ENCODE measurements around the gene SEMA3F.

Gene SEMA3F

DNA sequence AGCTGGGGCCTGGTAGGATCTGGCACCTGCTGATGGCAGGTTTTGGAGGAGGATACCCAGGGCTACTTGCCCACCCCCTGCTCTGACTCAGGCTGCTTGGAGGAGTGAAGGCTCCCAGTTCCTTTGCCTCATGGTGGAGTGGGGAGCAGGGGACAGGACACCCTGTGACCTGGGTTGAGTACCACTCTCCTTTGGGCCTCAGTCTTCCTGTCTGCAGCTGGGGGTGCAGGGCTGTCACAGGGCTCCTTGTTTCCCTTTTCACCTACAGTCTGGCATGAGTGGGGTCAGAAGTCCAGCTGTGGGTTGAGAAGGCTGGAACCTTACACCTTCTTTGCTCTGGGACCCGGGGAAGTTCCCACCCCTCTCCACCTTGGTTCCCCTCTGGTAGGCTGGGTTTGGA is 14.7 kb downstream of the SEMA3F start:
- no peak for DNase-seq

DNA sequence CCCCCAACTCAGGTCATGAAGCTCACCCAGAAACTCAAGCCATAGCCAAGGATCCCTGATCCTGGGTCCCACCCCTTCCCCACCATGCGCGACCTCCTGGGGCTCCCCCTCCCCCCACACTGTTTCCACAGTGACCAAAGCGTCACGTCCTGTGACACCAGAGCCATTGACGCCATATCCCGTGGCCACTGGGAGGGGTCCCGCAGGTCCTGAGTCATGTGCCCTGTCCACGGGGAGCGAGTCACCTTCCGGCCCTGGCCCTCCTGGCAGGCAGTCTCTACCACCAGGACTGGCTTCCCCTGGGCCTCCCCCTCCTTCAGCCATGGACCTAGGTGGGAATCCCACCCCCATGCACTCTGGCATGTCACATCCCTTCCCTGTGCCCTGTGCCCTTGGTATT is 15.6 kb downstream of the SEMA3F start:
- no peak for DNase-seq

DNA sequence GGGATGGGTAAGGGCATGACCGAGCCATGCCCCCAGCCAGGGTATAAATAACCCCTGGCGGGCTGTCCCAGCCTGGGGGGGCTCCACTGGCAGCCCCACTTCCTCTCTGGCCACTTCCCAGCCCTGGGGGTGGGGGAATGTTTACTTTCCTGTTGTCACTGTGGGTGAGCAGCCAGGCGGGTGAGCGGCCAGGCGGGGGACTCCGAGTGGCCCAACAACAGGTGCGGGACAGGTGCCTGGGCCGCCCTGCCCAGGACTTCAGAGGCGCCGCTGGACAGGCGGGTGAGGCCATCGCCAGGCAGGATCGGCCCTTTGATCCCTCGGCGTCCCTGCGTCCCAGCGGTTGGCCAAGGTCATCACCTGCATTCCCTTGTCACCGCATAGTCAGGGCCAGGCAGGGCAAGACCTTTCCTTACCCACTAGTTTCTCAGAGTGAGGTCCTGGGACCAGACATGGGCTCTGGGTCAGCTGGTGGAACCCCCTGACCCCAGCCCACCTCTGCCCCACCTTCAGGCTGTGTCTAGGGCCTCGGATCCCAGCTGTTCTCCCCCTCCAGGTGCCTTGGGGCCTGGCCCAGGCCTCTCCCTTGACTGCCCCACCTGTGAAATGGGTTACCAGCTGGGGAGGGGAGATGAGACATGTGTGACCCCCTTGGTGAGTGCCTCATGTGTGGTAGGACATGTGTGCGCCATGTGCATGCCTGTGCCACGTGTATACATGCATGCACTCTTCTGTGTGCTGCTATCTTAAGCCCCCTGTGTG is 16.6 kb downstream of the SEMA3F start:
- no peak for DNase-seq

DNA sequence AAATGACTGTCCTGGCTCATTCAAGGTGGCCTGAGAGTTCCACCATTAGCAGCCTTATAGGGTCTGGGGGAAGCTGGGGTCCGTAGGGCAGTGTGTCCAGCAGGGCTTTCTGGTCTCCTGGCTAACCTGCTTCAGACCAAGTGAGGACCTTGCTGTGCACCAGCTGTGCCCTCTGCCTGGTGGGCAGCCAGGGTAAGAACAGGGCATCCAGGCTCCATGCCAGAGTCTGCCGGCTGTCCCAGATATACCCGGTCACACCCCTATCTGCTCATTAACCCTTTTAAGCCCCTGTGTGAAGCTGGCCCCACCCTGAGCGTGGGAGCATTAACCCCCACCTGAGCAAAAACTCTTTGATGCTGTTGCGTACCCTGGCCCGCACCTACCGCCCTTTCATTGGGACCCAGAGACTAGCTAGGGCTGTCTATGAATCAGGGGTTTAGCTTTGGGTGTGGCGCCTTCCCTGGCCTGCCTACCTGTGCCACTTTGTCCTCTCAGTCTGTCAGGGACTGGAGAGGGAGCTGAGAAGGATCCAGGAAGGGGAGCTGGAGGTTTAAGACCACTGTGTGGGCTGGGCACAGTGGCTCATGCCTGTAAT is 17.6 kb downstream of the SEMA3F start:
- no peak for DNase-seq

DNA sequence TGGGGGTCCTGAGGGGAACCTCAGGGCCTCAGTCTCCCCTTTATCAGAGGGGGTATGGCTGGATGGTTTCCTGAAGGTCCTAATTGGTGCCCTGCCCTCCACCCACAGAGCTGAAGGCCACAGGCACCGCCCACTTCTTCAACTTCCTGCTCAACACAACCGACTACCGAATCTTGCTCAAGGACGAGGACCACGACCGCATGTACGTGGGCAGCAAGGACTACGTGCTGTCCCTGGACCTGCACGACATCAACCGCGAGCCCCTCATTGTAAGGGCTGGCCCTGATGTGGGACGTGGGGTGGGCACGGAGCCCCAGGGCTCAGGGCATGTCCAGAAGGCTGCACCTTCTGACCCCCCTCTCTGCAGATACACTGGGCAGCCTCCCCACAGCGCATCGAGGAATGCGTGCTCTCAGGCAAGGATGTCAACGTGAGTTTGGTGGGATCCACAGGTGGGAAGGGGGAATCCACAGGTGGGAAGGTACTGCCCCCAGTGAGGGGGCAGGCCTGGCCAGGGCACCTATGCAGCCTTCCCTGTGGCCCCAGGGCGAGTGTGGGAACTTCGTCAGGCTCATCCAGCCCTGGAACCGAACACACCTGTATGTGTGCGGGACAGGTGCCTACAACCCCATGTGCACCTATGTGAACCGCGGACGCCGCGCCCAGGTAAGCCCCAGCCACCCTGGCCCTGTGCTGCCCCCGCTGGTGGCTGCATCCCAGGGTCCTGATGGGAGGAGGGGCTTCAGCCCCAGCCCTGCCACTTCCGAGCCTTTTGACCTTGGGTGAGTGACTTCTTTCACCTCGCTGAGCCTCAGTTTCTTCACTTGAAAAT is 18.8 kb downstream of the SEMA3F start:
- no peak for DNase-seq

DNA sequence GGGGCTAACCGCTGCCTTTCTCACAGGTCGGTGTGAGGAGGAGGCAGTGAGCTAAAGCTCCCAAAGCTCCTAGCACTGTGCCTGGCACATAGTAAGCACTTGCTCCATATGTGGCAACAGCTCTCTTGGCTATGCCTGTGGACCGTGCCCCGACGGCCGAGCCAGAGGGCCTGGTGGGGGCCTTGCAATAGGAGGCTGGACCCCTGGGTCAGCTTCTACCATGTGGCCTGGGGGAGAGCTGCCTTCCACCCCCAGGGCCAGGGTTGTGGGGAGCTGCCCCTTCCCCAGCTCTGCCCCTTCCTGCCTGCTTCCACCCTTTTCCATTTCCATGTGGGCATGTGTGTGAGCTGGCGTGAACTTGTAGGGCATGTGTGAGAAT is 19.4 kb downstream of the SEMA3F start:
- DNase-seq: no peak

DNA sequence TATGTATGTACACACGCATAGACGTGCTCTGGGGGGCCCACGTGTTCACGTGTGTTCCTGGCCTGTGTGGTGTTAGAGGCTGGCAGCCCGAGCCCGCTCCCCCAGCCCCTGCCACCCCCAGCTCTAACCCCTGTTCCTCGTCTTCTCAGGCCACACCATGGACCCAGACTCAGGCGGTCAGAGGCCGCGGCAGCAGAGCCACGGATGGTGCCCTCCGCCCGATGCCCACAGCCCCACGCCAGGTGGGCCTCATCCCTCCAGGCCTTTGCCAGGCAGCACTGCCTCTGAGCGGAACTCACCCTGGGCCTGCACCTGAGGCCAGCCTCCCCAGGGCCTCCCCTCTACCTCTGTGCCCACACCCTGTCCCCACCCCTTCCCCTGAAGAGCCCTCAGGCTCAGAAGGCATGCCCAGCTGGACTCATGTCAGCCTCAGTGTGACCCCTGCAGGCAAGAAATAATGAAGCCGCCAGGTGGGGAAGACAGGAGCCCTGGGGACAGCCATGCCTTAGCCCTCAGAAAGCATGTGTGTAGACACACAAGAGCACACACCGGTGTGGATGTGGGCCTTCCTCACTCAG is 19.9 kb downstream of the SEMA3F start:
- DNase-seq: no peak

DNA sequence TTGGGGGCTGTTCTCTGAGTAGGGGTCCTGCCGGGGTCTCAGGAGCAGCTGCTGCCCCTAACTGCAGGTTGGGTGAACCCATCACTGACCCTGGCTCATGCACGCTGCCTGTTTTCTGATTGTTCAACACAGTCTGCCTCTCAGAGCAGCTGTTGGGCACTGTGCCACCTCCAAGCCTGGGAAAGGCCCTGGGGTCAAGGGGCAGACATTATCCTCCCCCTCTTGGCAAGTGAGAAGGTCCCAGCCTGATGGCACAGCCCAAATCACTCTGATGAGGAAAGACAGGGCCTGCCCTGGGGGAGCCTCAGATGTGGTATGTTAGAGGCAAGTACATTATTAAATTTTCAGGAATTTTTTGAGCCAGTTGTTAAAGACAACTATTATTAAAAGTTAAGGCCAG is 22.2 kb downstream of the SEMA3F start:
- DNase-seq: no peak

DNA sequence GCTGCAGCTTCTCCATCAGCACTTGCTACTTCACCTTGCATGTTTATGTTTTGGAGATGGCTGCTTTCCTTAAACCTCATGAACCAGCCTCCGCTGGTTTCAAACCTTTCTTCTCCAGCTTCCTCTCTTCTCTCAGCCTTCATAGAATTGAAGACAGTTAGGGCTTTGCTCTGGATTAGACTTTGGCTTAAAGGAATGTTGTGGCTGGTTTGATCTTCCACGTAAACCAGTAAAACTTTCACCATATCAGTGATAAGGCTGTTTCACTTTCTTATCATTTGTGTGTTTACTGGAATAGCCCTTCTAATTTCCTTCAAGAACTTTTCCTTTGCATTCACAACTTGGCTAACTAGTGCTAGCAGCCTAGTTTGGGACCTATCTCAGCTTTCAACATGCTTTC is 24.6 kb downstream of the SEMA3F start:
- no peak for DNase-seq

DNA sequence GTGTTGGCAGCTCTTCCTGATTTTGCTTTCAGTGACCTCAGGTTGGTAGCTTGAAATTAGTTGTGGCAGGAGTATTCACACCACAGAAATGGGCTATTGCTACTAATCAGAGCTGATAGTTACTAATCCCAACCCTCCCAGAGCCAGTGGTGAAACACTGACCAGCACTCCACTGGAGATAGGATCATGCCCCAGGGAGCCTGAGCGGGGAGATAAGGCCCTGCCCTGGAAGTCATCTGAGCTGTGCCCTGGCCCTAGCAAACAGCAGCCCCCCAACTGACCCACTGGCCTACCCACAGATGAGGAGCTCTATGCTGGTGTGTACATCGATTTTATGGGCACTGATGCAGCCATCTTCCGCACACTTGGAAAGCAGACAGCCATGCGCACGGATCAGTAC is 26.9 kb downstream of the SEMA3F start:
- no peak for DNase-seq

DNA sequence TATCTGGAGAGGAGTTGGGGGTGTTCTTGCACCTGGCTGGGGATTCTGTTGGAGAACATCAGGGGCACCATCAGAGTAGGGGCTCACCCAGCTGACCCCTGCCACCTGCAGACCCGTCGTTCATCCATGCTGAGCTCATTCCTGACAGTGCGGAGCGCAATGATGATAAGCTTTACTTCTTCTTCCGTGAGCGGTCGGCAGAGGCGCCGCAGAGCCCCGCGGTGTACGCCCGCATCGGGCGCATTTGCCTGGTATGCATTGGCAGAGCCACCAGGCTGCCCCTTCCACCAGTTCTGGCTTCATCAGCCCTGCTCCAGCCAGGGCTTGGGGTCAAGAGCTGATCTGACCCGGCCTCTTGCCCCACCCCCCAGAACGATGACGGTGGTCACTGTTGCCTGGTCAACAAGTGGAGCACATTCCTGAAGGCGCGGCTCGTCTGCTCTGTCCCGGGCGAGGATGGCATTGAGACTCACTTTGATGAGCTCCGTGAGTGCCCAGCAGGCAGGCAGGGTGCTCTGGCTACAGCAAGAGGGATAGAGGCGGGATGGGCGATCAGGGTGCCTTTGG is 27.5 kb downstream of the SEMA3F start:
- DNase-seq: no peak

DNA sequence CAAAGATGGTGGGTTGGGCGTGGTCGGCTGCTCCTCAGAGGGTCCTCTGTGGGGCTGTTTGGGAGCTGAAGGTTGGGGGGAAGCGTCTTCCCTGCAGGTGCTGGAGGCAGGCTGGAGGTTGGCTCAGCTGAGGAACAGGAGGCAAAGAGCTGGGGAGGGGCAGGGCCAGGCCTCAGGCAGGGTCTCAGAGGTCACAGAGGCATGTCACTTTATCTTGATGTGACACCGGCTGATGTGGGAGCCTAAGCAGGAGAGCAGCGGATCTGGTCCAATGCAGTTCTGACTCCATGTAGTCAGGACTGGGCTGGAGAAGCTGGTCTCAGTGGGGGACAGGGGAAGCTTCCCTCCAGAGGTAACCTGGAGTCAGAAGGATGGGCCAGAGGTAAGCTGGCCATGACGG is 28.6 kb downstream of the SEMA3F start:
- DNase-seq: no peak

DNA sequence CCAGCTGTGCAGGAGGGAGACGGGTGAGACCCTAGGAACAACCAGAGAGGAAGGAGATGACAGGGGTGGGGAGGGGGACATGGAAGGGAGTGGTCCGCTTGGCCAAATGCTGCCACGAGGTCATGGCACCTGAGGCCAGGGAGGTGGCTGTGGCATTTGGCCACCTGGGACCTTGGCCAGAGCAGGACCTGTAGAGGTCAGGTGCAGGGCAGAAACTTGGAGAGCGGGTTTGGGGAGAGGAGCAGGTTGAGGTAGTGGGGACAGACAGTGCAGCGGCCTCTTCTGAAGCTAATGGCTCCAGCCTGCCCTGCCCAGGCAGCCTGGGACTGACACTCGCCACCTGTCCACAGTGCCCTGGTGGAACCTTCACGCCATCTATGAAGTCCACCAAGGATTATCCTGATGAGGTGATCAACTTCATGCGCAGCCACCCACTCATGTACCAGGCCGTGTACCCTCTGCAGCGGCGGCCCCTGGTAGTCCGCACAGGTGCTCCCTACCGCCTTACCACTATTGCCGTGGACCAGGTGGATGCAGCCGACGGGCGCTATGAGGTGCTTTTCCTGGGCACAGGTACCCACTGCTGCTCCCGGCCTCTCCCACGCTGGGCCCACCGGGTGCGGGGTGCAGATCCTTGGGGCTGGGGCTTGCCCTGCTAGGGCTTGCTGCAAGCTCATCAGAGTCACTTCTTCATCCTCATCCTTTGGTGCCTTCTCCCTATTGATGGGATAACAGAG is 29.3 kb downstream of the SEMA3F start:
- no peak for DNase-seq

DNA sequence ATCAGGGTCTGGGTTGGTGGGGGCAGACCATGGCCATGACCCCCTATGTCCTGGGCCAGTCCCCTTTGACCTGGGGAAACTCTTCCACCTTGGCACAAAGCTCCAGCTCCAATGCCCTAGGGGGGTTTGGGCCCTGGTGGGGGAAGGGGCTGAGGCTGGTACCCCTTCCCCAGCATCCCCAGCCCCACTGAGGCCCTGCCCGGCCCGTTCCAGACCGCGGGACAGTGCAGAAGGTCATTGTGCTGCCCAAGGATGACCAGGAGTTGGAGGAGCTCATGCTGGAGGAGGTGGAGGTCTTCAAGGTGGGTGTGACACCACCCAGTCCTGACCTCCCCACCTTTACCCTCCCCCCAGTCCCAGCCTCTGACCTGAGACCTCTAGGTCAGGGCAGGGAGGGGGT is 30.1 kb downstream of the SEMA3F start:
- DNase-seq: no peak

DNA sequence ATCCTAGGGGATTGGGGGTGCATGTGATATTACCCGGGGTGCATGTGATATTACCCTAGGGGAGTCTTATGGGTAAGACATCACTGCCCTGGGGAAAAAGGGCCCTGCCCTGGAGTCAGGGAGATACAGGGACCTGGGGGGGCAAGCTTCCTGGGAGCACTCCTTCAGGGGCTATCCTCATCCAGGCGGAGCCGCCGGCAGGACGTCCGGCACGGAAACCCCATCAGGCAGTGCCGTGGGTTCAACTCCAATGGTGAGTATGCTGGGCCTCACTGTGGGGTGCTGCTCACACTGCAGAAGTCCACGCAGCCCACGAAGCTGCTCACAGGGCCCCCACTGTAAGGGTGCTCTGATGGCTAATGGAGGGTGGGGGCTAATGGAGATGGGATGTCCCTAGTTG is 31.0 kb downstream of the SEMA3F start:
- DNase-seq: no peak

DNA sequence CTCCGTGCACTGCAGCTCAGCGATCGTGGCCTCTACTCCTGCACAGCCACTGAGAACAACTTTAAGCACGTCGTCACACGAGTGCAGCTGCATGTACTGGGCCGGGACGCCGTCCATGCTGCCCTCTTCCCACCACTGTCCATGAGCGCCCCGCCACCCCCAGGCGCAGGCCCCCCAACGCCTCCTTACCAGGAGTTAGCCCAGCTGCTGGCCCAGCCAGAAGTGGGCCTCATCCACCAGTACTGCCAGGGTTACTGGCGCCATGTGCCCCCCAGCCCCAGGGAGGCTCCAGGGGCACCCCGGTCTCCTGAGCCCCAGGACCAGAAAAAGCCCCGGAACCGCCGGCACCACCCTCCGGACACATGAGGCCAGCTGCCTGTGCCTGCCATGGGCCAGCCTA is 32.6 kb downstream of the SEMA3F start:
- no peak for DNase-seq

DNA sequence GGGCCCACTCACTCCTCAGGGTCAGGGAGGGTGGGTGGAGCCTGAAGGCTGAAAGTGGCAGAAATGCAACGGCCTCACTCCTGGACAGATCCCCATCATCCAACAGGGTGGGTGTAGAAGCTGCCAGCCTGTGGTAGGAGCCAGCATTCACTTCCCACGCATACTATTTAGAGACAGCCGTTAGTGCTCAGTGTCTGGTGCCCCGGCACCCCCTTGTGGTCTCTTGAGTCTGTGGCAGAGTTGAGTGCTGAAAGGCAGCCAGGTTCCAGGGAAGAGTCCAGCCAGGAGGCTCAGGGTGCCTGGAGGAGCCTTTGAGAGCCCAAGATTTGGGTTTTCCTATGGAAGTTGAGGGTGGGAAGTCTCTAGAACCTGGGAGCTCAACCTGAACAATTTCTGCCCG is 34.1 kb downstream of the SEMA3F start:
- DNase-seq: peak in 48 of 56 donors; percentile 12 to 87 (median 51)

DNA sequence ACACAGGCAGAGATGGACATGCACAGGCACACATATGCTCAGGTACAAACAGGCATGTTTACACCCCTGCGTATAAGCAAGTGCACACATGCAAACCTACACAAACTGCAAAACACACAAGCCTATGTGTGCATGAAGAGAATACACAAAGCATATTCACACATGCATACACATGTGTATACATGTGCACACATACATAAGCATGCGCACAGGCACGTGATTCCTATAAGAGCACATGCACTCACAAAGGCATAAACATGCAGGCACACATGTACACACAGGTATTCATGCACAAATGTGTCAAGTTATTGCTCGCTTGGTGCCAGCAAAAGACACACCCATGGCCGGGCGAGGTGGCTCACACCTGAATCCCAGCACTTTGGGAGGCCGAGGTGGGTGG is 34.9 kb downstream of the SEMA3F start:
- no peak for DNase-seq

DNA sequence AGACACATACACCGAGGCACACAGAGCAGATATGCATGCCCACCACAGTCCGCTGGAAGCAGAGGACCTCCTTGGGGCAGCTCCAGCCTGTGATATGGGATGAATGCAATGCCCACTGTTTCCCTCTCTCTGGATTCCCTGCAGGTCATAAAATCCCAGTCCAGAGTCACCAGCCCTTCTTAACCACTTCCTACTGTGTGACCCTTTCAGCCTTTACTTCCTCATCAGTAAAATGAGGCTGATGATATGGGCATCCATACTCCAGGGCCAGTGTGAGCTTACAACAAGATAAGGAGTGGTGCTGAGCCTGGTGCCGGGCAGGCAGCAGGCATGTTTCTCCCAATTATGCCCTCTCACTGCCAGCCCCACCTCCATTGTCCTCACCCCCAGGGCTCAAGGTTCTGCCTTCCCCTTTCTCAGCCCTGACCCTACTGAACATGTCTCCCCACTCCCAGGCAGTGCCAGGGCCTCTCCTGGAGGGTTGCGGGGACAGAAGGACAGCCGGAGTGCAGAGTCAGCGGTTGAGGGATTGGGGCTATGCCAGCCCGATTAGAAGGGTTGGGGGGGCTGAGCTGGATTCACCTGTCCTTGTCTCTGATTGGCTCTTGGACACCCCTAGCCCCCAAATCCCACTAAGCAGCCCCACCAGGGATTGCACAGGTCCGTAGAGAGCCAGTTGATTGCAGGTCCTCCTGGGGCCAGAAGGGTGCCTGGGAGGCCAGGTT is 36.0 kb downstream of the SEMA3F start, which contains the start of gene GNAT1:
GNAT1 (plus strand) TSS at position 675 of the 725 bp plus-strand sequence. CDS start 116 bp downstream, outside the sequence.
- DNase-seq: no peak

DNA sequence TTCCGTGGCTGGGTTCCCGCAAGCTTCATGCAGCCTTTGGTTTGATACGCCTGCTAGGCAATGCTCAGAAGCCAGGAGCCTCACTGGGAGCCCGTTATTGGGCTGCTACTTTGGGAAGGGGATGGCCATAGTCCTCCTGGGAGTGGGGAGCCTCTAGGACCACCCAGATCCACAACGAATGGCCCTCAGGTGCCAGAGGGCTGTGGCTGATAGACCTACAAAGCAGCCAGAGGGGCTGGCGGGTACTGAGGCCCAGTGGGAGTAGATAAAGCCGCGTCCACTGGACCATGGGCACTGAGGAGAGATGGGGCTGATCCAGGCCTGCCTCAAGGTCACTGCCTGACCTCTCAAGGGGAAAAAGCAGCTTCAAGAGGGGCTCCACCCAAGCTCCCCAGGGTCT is 37.0 kb downstream of the SEMA3F start:
- DNase-seq: no peak

Data from nucleus accumbens (tissue), 56 donors.